Measurements from ENCODE around the gene ANO8. TPM values are rescaled to one million over a fixed set of nuclear protein-coding genes. Genes with fewer than 3 reads are reported as not detected.

The ANO8 gene
- total and polyA plus RNA-seq, 7 donors = 1.5 to 14.3 (median 11.9) TPM

GRCh38 chr19:17333611-17334413 lies 843 bp downstream of the ANO8 start:
- no peak for TF ChIP-seq CTCF (IDR thresholded peaks at IDR 0.05)
- Histone ChIP-seq H3K27me3 (ENCODE audit: insufficient read depth in 3 of 3, low read length in 2 of 3) (no peaks in the 10 kb centered on the region), H3K4me3 (peak overlapping the region; percentile 87), H3K36me3 (ENCODE audit: insufficient read depth in 1 of 2, low read depth in 1 of 2) (peaks cover 0 to 36% of the 10 kb centered on the region in 2 donors), H3K9me3 (no peaks in the 10 kb centered on the region), H3K27ac (peak overlapping the region; percentile 47), H3K4me1 (peaks cover 24% of the 10 kb centered on the region)
- ATAC-seq (no peak), DNase-seq (no peak)
- intact Hi-C loops (cut with DNase I) = no loop called here
- 43 to 49% (median 44%) methylated on average over 46 to 52 of the region's 52 CpGs for WGBS, 3 donors

- DNase-seq = no peak
- no peak for TF ChIP-seq CTCF (IDR thresholded peaks at IDR 0.05)
- 93 to 95% (median 93%) methylated on average over 45 of the region's 45 CpGs for WGBS, 3 donors
Observed at GRCh38 chr19:17332677-17333581, 1.7 kb downstream of the ANO8 start.

GRCh38 chr19:17332360-17332676 lies 2.3 kb downstream of the ANO8 start:
- ATAC-seq (no peak), DNase-seq (no peak)
- peaks cover 0 to 32% of the 10 kb centered on the region in 2 donors for H3K36me3 ChIP-seq (ENCODE audit: insufficient read depth in 1 of 2, low read depth in 1 of 2)
- 88 to 91% (median 91%) methylated on average over 8 of the region's 8 CpGs for WGBS, 3 donors
- H3K9me3 ChIP-seq = no peaks in the 10 kb centered on the region
- H3K4me1 ChIP-seq = peaks cover 16% of the 10 kb centered on the region
- H3K27me3 ChIP-seq (ENCODE audit: insufficient read depth in 3 of 3, low read length in 2 of 3) = no peaks in the 10 kb centered on the region
- no peak overlapping the region for H3K4me3 ChIP-seq
- TF ChIP-seq CTCF (IDR thresholded peaks at IDR 0.05) = no peak
- no peak overlapping the region for H3K27ac ChIP-seq
- intact Hi-C loops (cut with DNase I) = no loop called here

More at GRCh38 chr19:17332677-17333581, 1.7 kb downstream of the ANO8 start:
- peak in 1 of 4 donors; percentile 7 for ATAC-seq
- intact Hi-C loops (cut with DNase I) = no loop called here
- H3K27ac ChIP-seq = no peak overlapping the region
- no peak overlapping the region for H3K4me3 ChIP-seq
- H3K36me3 ChIP-seq (ENCODE audit: insufficient read depth in 1 of 2, low read depth in 1 of 2) = peaks cover 0 to 29% of the 10 kb centered on the region in 2 donors
- H3K9me3 ChIP-seq = no peaks in the 10 kb centered on the region
- no peaks in the 10 kb centered on the region for H3K27me3 ChIP-seq (ENCODE audit: insufficient read depth in 3 of 3, low read length in 2 of 3)
- peaks cover 17% of the 10 kb centered on the region for H3K4me1 ChIP-seq

GRCh38 chr19:17331045-17331558 lies 3.6 kb downstream of the ANO8 start:
- ATAC-seq = no peak
- WGBS, 3 donors = 77 to 82% (median 80%) methylated on average over 13 of the region's 13 CpGs
- Histone ChIP-seq H3K9me3 (no peaks in the 10 kb centered on the region), H3K27ac (no peak overlapping the region), H3K27me3 (ENCODE audit: insufficient read depth in 3 of 3, low read length in 2 of 3) (no peaks in the 10 kb centered on the region), H3K4me1 (peaks cover 16% of the 10 kb centered on the region), H3K36me3 (ENCODE audit: insufficient read depth in 1 of 2, low read depth in 1 of 2) (peaks cover 0 to 42% of the 10 kb centered on the region in 2 donors), H3K4me3 (no peak overlapping the region)
- intact Hi-C loops (cut with DNase I) = no loop called here
- no peak for TF ChIP-seq CTCF (IDR thresholded peaks at IDR 0.05)
- DNase-seq = no peak

Data from psoas muscle (tissue), 8 donors.